ENCODE results near the gene PIP4K2A.
A peak's percentile ranks its signal among the peaks of the same experiment; 100 is the strongest.

The PIP4K2A gene

GRCh38 chr10:22634606-22635459 is 79.5 kb downstream of the PIP4K2A start:
- DNase-seq, result no peak

GRCh38 chr10:22634093-22634492 is 80.3 kb downstream of the PIP4K2A start:
- DNase-seq, result no peak

GRCh38 chr10:22633528-22633927 is 80.8 kb downstream of the PIP4K2A start:
- DNase-seq, result no peak

- no peak for DNase-seq
These were observed 81.3 kb downstream of the PIP4K2A start for GRCh38 chr10:22633106-22633505.

- DNase-seq, result no peak
These were observed 82.6 kb downstream of the PIP4K2A start for GRCh38 chr10:22631646-22632278.

- DNase-seq, result no peak
These were observed 83.2 kb downstream of the PIP4K2A start for GRCh38 chr10:22631185-22631584.

- DNase-seq, result no peak
These were observed 83.9 kb downstream of the PIP4K2A start for GRCh38 chr10:22630234-22631174.

GRCh38 chr10:22629852-22630233 is 84.5 kb downstream of the PIP4K2A start:
- no peak for DNase-seq

- DNase-seq, result no peak
These were observed 85.3 kb downstream of the PIP4K2A start for GRCh38 chr10:22629126-22629525.

GRCh38 chr10:22628309-22628708 is 86.1 kb downstream of the PIP4K2A start:
- no peak for DNase-seq

GRCh38 chr10:22626784-22627183 is 87.6 kb downstream of the PIP4K2A start:
- DNase-seq, result no peak

- DNase-seq, result no peak
These were observed 88.7 kb downstream of the PIP4K2A start for GRCh38 chr10:22625516-22626290.

- no peak for DNase-seq
These were observed 90.1 kb downstream of the PIP4K2A start for GRCh38 chr10:22624287-22624738.

GRCh38 chr10:22623633-22624253 is 90.6 kb downstream of the PIP4K2A start:
- DNase-seq, result no peak

- DNase-seq, result no peak
These were observed 92.1 kb downstream of the PIP4K2A start for GRCh38 chr10:22622242-22622806.

GRCh38 chr10:22621726-22622125 is 92.7 kb downstream of the PIP4K2A start:
- no peak for DNase-seq

GRCh38 chr10:22620929-22621328 is 93.4 kb downstream of the PIP4K2A start:
- DNase-seq, result no peak

- peak; percentile 24 for DNase-seq
These were observed 94.1 kb downstream of the PIP4K2A start for GRCh38 chr10:22620140-22620857.

- DNase-seq, result no peak
These were observed 95.3 kb downstream of the PIP4K2A start for GRCh38 chr10:22619101-22619500.

- no peak for DNase-seq
These were observed 96.1 kb downstream of the PIP4K2A start for GRCh38 chr10:22618078-22618785.
